K562 (cell line): ENCODE measurements around the gene BBLN. TPM values are rescaled to one million over a fixed set of nuclear protein-coding genes. Genes with fewer than 3 reads are reported as not detected.

Source experiments
- CBX1 ChIP-seq: sonication (generic); IDR thresholded peaks from 2 replicates; pipeline ENCODE4 v1.6.1; 2016; ENCODE audit warnings: antibody characterized with exemption, low read depth, mild to moderate bottlenecking
- CREB1 ChIP-seq, 2 experiments: sonication (generic) in 1 of 2; formaldehyde crosslinking in 1 of 2; IDR thresholded peaks; 2 replicates each; pipeline versions ENCODE4 v1.6.1 to v1.8.0; 2012 to 2022; ENCODE audit warnings: inconsistent platforms in 1 of 2, mild to moderate bottlenecking in 1 of 2, missing genetic modification reagents in 1 of 2, moderate library complexity in 1 of 2
- EGR1 ChIP-seq: fragments of 450-650 bp; conservative IDR thresholded peaks from 2 replicates; pipeline ENCODE4 v1.6.1; 2017; ENCODE audit warnings: mild to moderate bottlenecking
- GTF2E2 ChIP-seq: fragments of 200-800 bp; sonication (Bioruptor generic); IDR thresholded peaks from 2 replicates; pipeline ENCODE4 v1.6.1; 2016; ENCODE audit warnings: missing genetic modification characterization, missing compliant biosample characterization
- HCFC1 ChIP-seq: IDR thresholded peaks from 2 replicates; pipeline ENCODE4 v1.6.1; 2012; ENCODE audit warnings: low read depth, low read length, improper control_type of control experiment
- ID3 ChIP-seq, 2 experiments: fragments of 250-450 bp in 1 of 2; fragments of 450-650 bp in 1 of 2; sonication (Bioruptor Pico) in 1 of 2; IDR thresholded peaks; 2 replicates each; pipeline versions ENCODE4 v1.6.1 to v1.8.0; 2016 to 2021; ENCODE audit warnings: mild to moderate bottlenecking in 2 of 2, moderate library complexity in 2 of 2, missing compliant biosample characterization in 1 of 2, missing genetic modification characterization in 1 of 2
- JUND ChIP-seq, 2 experiments: IDR thresholded peaks; 2 replicates in 1 of 2; 3 replicates in 1 of 2; pipeline ENCODE4 v1.6.1; 2011; ENCODE audit warnings: borderline replicate concordance in 2 of 2, low read depth in 2 of 2, low read length in 2 of 2, improper control_type of control experiment in 1 of 2, missing biosample characterization in 1 of 2, missing genetic modification characterization in 1 of 2, missing genetic modification reagents in 1 of 2
- PRMT5 ChIP-seq: sonication (generic); formaldehyde crosslinking; IDR thresholded peaks from 2 replicates; pipeline ENCODE4 v1.5.0; 2020; ENCODE audit warnings: missing genetic modification reagents
- RAD51 ChIP-seq: fragments of 450-650 bp; IDR thresholded peaks from 2 replicates; pipeline ENCODE4 v1.7.1; 2016; ENCODE audit warnings: low read depth, mild to moderate bottlenecking, borderline replicate concordance
- SMARCA4 ChIP-seq: fragments of 450-650 bp; IDR thresholded peaks from 2 replicates; pipeline ENCODE4 v1.6.1; 2016
- ZC3H11A ChIP-seq: IDR thresholded peaks from 2 replicates; pipeline ENCODE4 v1.6.1; 2012; ENCODE audit warnings: low read depth, low read length, improper control_type of control experiment
- ZNF408 ChIP-seq: fragments of 250-450 bp; sonication (Bioruptor Pico); IDR thresholded peaks from 2 replicates; pipeline ENCODE4 v1.4.0; 2020; ENCODE audit warnings: low read depth, mild to moderate bottlenecking, moderate library complexity
- polyA plus RNA-seq, 8 experiments: library from polyadenylated mRNA; depleted of rRNA in 4 of 8; stranded (reverse) in 5 of 8; unstranded in 3 of 8; fragments of >200 nt; fragmentation: Nextera tagmentation in 2 of 8; fragmentation: Illumina TruSeq in 1 of 8; extraction: Ambion mirVana in 2 of 8; extraction: Trizol in 1 of 8; gene quantifications; 2 replicates each; pipeline versions ENCODE4 v1.2.1 to v1.2.3, GENCODE V29; 2011 to 2014; ENCODE audit warnings: inconsistent platforms in 1 of 8, missing spikeins in 1 of 8
- total RNA-seq, 7 experiments: library from RNA; depleted of rRNA in 6 of 7; stranded (reverse); fragments of >200 nt in 6 of 7; fragmentation: Illumina TruSeq in 2 of 7; extraction: Trizol in 2 of 7; gene quantifications; 2 replicates each; pipeline versions ENCODE4 v1.2.1 to v1.2.3, GENCODE V29; 2011 to 2021; ENCODE audit warnings: low replicate concordance in 1 of 7
- TF ChIP-seq, protein P1 (sequence below), 2 experiments: fragments of 450-650 bp; formaldehyde crosslinking in 1 of 2; IDR thresholded peaks; 2 replicates each; pipeline versions ENCODE4 v1.4.0 to v1.6.1; 2014 to 2020; ENCODE audit warnings: mild to moderate bottlenecking in 2 of 2, borderline replicate concordance in 1 of 2, low read depth in 1 of 2
- TF ChIP-seq, protein P2 (sequence below): IDR thresholded peaks from 2 replicates; pipeline ENCODE4 v1.6.1; 2011; ENCODE audit warnings: borderline replicate concordance, low read depth, mild to moderate bottlenecking, moderate library complexity, low read length; ENCODE audit not compliant: insufficient read depth, poor library complexity, severe bottlenecking

BBLN gene
- total and polyA plus RNA-seq, 9 of the 15 experiments (the other 6 are each of a cell fraction or from before 2014, with no cell fraction given), result 4.2 to 331 (median 87.1) TPM

DNA sequence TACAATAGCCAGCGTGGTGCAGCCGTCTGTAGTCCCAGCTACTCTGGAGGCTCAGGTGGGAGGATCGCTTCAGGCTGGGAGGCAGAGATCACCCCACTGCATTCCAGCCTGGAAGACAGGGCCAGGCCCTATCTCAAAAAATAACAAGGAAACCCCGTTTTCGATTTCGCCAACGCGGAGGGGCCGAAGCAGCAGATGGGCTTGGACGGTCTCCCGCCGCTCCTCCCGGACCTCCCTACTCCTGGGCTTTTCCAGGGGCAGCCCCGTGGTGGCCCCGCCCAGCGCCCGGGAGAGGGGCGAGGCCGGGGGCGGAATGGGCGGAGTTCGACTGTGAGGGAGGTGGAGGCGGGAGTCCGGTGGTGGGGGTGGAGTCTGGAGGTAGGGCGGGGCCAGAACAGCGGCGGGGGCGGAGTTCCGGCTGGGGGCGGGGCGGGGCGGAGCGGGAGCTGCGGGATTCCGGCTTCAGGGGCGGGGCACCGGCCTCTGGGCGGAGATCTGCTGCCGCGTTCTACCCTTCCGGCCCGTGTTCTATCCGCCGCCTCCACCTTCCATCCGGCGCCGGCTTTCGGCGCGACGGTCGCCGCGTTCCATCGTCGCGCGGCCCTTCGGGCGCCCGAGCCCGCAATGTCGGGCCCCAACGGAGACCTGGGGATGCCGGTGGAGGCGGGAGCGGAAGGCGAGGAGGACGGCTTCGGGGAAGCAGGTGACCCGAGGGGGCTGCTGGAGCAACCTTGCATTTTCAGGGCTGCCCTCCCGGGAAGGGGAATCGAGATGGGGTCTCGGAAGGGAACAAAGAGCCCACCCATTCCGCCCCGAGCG is at the start of gene BBLN (continued):
- TF ChIP-seq, protein P1, sequence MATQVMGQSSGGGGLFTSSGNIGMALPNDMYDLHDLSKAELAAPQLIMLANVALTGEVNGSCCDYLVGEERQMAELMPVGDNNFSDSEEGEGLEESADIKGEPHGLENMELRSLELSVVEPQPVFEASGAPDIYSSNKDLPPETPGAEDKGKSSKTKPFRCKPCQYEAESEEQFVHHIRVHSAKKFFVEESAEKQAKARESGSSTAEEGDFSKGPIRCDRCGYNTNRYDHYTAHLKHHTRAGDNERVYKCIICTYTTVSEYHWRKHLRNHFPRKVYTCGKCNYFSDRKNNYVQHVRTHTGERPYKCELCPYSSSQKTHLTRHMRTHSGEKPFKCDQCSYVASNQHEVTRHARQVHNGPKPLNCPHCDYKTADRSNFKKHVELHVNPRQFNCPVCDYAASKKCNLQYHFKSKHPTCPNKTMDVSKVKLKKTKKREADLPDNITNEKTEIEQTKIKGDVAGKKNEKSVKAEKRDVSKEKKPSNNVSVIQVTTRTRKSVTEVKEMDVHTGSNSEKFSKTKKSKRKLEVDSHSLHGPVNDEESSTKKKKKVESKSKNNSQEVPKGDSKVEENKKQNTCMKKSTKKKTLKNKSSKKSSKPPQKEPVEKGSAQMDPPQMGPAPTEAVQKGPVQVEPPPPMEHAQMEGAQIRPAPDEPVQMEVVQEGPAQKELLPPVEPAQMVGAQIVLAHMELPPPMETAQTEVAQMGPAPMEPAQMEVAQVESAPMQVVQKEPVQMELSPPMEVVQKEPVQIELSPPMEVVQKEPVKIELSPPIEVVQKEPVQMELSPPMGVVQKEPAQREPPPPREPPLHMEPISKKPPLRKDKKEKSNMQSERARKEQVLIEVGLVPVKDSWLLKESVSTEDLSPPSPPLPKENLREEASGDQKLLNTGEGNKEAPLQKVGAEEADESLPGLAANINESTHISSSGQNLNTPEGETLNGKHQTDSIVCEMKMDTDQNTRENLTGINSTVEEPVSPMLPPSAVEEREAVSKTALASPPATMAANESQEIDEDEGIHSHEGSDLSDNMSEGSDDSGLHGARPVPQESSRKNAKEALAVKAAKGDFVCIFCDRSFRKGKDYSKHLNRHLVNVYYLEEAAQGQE (IDR thresholded peaks at IDR 0.05; ENCODE audit: borderline replicate concordance), result no peak
- TF ChIP-seq, protein P1 (CRISPR knock-in tag; IDR thresholded peaks at IDR 0.05; ENCODE audit: low read depth), result peak; percentile 88
- TF ChIP-seq GTF2E2 (tag) (no peak), ID3 (CRISPR knock-in tag; IDR thresholded peaks at IDR 0.05) (no peak), ID3 (tag; IDR thresholded peaks at IDR 0.05) (peak; percentile 64; the same call in 1 of the 2 replicates), CBX1 (no peak), ZC3H11A (no peak; the same call in none of the 2 replicates), RAD51 (no peak), EGR1 (no peak), PRMT5 (no peak), JUND (IDR thresholded peaks at IDR 0.05; ENCODE audit: borderline replicate concordance, low read depth, low read length) (peak; percentile 70), JUND (tag; IDR thresholded peaks at IDR 0.05; ENCODE audit: borderline replicate concordance, low read depth, low read length) (no peak; the same call in 1 of the 3 replicates), ZNF408 (CRISPR knock-in tag) (peak; percentile 72; the same call in 1 of the 2 replicates), HCFC1 (peak; percentile 87), CREB1 (IDR thresholded peaks at IDR 0.05) (peak; percentile 98), CREB1 (CRISPR knock-in tag; IDR thresholded peaks at IDR 0.05) (no peak), SMARCA4 (no peak)
- TF ChIP-seq, protein P2, sequence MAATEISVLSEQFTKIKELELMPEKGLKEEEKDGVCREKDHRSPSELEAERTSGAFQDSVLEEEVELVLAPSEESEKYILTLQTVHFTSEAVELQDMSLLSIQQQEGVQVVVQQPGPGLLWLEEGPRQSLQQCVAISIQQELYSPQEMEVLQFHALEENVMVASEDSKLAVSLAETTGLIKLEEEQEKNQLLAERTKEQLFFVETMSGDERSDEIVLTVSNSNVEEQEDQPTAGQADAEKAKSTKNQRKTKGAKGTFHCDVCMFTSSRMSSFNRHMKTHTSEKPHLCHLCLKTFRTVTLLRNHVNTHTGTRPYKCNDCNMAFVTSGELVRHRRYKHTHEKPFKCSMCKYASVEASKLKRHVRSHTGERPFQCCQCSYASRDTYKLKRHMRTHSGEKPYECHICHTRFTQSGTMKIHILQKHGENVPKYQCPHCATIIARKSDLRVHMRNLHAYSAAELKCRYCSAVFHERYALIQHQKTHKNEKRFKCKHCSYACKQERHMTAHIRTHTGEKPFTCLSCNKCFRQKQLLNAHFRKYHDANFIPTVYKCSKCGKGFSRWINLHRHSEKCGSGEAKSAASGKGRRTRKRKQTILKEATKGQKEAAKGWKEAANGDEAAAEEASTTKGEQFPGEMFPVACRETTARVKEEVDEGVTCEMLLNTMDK, result no peak
